Measurements from ENCODE around the gene BAMBI. TPM values are rescaled to one million over a fixed set of nuclear protein-coding genes. Genes with fewer than 3 reads are reported as not detected.

The BAMBI gene
- total RNA-seq, 2 donors from 2014 or later, result 9.1 to 26.0 TPM

- Histone ChIP-seq H3K9me3 (no peaks in the 10 kb centered on the region), H3K36me3 (replicated peaks in 1 of 2; ENCODE audit: insufficient read depth in 1 of 2, low read depth in 2 of 2) (no peaks in the 10 kb centered on the region), H3K27ac (no peak overlapping the region), H3K27me3 (peaks cover 0 to 4% of the 10 kb centered on the region in 2 donors), H3K4me3 (no peak overlapping the region), H3K4me1 (peaks cover 19% of the 10 kb centered on the region)
- WGBS, 2 donors, result 48 to 61% methylated on average over 3 of the region's 3 CpGs
- ATAC-seq (no peak), DNase-seq (no peak)
- intact Hi-C loops (cut with DNase I), result loop anchor here (10.0 kb wide), 1 partner anchor 320 kb away; no protein-coding TSS in a partner anchor
- TF ChIP-seq CTCF (IDR thresholded peaks at IDR 0.05) (no peak), POLR2A (IDR thresholded peaks at IDR 0.05) (no peak)
Measured at GRCh38 chr10:28674782-28675181, 2.5 kb upstream of the BAMBI start.

GRCh38 chr10:28676326-28676967 lies 874 bp upstream of the BAMBI start:
- peaks cover 0 to 4% of the 10 kb centered on the region in 2 donors for H3K27me3 ChIP-seq
- H3K9me3 ChIP-seq, result no peaks in the 10 kb centered on the region
- 4 to 19% methylated on average over 8 to 25 of the region's 25 CpGs for WGBS, 2 donors
- DNase-seq (peak; percentile 19 to 41 (median 35)), ATAC-seq (peak; percentile 16)
- intact Hi-C loops (cut with DNase I), result loop anchor here (10.0 kb wide), 1 partner anchor 318 kb away; no protein-coding TSS in a partner anchor
- H3K4me1 ChIP-seq, result peaks cover 17% of the 10 kb centered on the region
- H3K4me3 ChIP-seq, result peak overlapping the region in 1 of 2 donors; percentile 16
- no peaks in the 10 kb centered on the region for H3K36me3 ChIP-seq (replicated peaks in 1 of 2; ENCODE audit: insufficient read depth in 1 of 2, low read depth in 2 of 2)
- H3K27ac ChIP-seq, result no peak overlapping the region
- TF ChIP-seq POLR2A (IDR thresholded peaks at IDR 0.05) (no peak), CTCF (IDR thresholded peaks at IDR 0.05) (no peak)

GRCh38 chr10:28677888-28678686 lies 766 bp downstream of the BAMBI start:
- H3K27me3 ChIP-seq, result peaks cover 0 to 4% of the 10 kb centered on the region in 2 donors
- DNase-seq, result peak; percentile 12 to 34 (median 26)
- no peak for ATAC-seq
- H3K9me3 ChIP-seq, result no peaks in the 10 kb centered on the region
- TF ChIP-seq CTCF (IDR thresholded peaks at IDR 0.05) (no peak), POLR2A (IDR thresholded peaks at IDR 0.05) (no peak)
- 5 to 24% methylated on average over 5 to 48 of the region's 54 CpGs for WGBS, 2 donors
- no peaks in the 10 kb centered on the region for H3K36me3 ChIP-seq (replicated peaks in 1 of 2; ENCODE audit: insufficient read depth in 1 of 2, low read depth in 2 of 2)
- H3K27ac ChIP-seq, result peak overlapping the region in 3 of 4 donors; percentile 63 to 68 (median 64)
- peaks cover 17% of the 10 kb centered on the region for H3K4me1 ChIP-seq
- peak overlapping the region; percentile 37 to 49 for H3K4me3 ChIP-seq
- intact Hi-C loops (cut with DNase I), result loop anchor here (10.0 kb wide), 1 partner anchor 317 kb away; no protein-coding TSS in a partner anchor

GRCh38 chr10:28678687-28679457 lies 1.6 kb downstream of the BAMBI start:
- DNase-seq, result peak in 1 of 4 donors; percentile 4
- Histone ChIP-seq H3K9me3 (no peaks in the 10 kb centered on the region), H3K27me3 (peaks cover 0 to 4% of the 10 kb centered on the region in 2 donors), H3K4me1 (peaks cover 17% of the 10 kb centered on the region), H3K36me3 (replicated peaks in 1 of 2; ENCODE audit: insufficient read depth in 1 of 2, low read depth in 2 of 2) (no peaks in the 10 kb centered on the region), H3K27ac (peak overlapping the region in 3 of 4 donors; percentile 63 to 68 (median 64)), H3K4me3 (no peak overlapping the region)
- WGBS, 2 donors, result 32% methylated on average over 12 of the region's 12 CpGs
- no peak for ATAC-seq
- no peak for TF ChIP-seq POLR2A (IDR thresholded peaks at IDR 0.05)
- no peak for TF ChIP-seq CTCF (IDR thresholded peaks at IDR 0.05)
- intact Hi-C loops (cut with DNase I), result loop anchor here (10.0 kb wide), 1 partner anchor 316 kb away; no protein-coding TSS in a partner anchor
